HCT116 (cell line): Measurements from ENCODE around the gene DNAJC7. TPM values are rescaled to one million over a fixed set of nuclear protein-coding genes. Genes with fewer than 3 reads are reported as not detected.

Experiments
- ATAC-seq: fragments of 200-7000 bp; cut with Tn5 transposase; 2 replicates; pipeline ENCODE4 v1.9.1; 2020; ENCODE audit warnings: mild to moderate bottlenecking, moderate library complexity
- BruUV-seq: library from RNA; stranded (reverse); fragments of 400-500 nt; replicated peaks from 2 replicates; lab custom pipeline; 2021; lab: Mats Ljungman, UMichigan
- CTCF ChIA-PET: fragments of 300-600 bp; sonication (Branson Sonifier 250); formaldehyde crosslinking; loops from one replicate; lab custom pipeline; 2021; ENCODE audit warnings: antibody characterized with exemption; lab: Charles Lee
- POLR2A ChIA-PET: fragments of 300-600, 350-600 bp; sonication (Branson Sonifier 250); formaldehyde crosslinking; loops from one replicate; lab custom pipeline; 2021; ENCODE audit warnings: antibody characterized with exemption; lab: Charles Lee
- RAD21 ChIA-PET, 2 experiments: fragments of 300-600 bp; sonication (Branson Sonifier 250); formaldehyde crosslinking; loops; one replicate each; lab custom pipeline; 2023; ENCODE audit warnings: low total read pairs in 2 of 2; ENCODE audit not compliant: uncharacterized antibody in 2 of 2, unreplicated experiment in 2 of 2, low non-redundant PET in 1 of 2; lab: Charles Lee
- DNase-seq: peaks from one replicate; pipeline ENCODE4 v3.0.0-alpha.2; 2010; ENCODE audit warnings: low read depth, low spot score
- H2AFZ ChIP-seq: fragments of 200-600 bp; shearing (Covaris generic), sonication (generic); 2 replicates; pipeline ENCODE4 v1.6.1; 2017; ENCODE audit warnings: low read depth, mixed run types, mixed read lengths, antibody characterized with exemption, low read length; ENCODE audit not compliant: poor library complexity, severe bottlenecking
- H3K27ac ChIP-seq: 2 replicates; pipeline ENCODE4 v1.5.1; 2012; ENCODE audit warnings: low read depth, low read length
- H3K27me3 ChIP-seq: fragments of 200-600 bp; sonication (generic); 2 replicates; pipeline ENCODE4 v1.6.1; 2016; ENCODE audit warnings: mixed run types, low read length, mixed read lengths; ENCODE audit not compliant: insufficient read depth
- H3K36me3 ChIP-seq, 2 experiments: fragments of 200-500 bp in 1 of 2; fragments of 200-600 bp in 1 of 2; sonication (Bioruptor generic) in 1 of 2; sonication (generic) in 1 of 2; 2 replicates each; pipeline versions ENCODE4 v1.5.1 to v1.6.1; 2014 to 2016; ENCODE audit warnings: low read length in 2 of 2, inconsistent platforms in 1 of 2, mixed read lengths in 1 of 2, mixed run types in 1 of 2; ENCODE audit not compliant: insufficient read depth in 2 of 2, control insufficient read depth in 1 of 2
- H3K4me1 ChIP-seq, 2 experiments: fragments of 200-600 bp in 1 of 2; sonication (generic) in 1 of 2; 2 replicates each; pipeline versions ENCODE4 v1.5.1 to v1.6.1; 2012 to 2017; ENCODE audit warnings: low read length in 2 of 2, inconsistent platforms in 1 of 2, mild to moderate bottlenecking in 1 of 2, mixed read lengths in 1 of 2, mixed run types in 1 of 2, moderate library complexity in 1 of 2; ENCODE audit not compliant: insufficient read depth in 2 of 2, control insufficient read depth in 1 of 2
- H3K4me2 ChIP-seq: fragments of 200-600 bp; sonication (generic); 2 replicates; pipeline ENCODE4 v1.6.1; 2017; ENCODE audit warnings: mixed run types, low read length, mixed read lengths
- H3K4me3 ChIP-seq, 2 experiments: fragments of 200-600 bp in 1 of 2; sonication (generic) in 1 of 2; replicated peaks in 1 of 2; 2 replicates each; pipeline ENCODE4 v1.5.1; 2011 to 2016; ENCODE audit warnings: low read length in 2 of 2, control low read depth in 1 of 2, low read depth in 1 of 2, mild to moderate bottlenecking in 1 of 2, mixed read lengths in 1 of 2, mixed run types in 1 of 2
- H3K79me2 ChIP-seq: fragments of 200-600 bp; sonication (generic); 2 replicates; pipeline ENCODE4 v1.6.1; 2017; ENCODE audit warnings: mild to moderate bottlenecking, mixed run types, low read length, moderate library complexity, mixed read lengths; ENCODE audit not compliant: insufficient read depth
- H3K9ac ChIP-seq: fragments of 200-600 bp; sonication (generic); 2 replicates; pipeline ENCODE4 v1.6.1; 2016; ENCODE audit warnings: low read length, mixed read lengths
- H3K9me2 ChIP-seq: fragments of 200-600 bp; sonication (generic), shearing (Covaris generic); 2 replicates; pipeline ENCODE4 v1.6.1; 2017; ENCODE audit warnings: mixed run types, mild to moderate bottlenecking, moderate library complexity; ENCODE audit not compliant: insufficient read depth
- H3K9me3 ChIP-seq, 2 experiments: fragments of 200-500 bp in 1 of 2; fragments of 200-600 bp in 1 of 2; sonication (Bioruptor generic) in 1 of 2; sonication (generic) in 1 of 2; 2 replicates each; pipeline ENCODE4 v1.6.1; 2014 to 2017; ENCODE audit warnings: low read length in 2 of 2, mixed read lengths in 2 of 2, inconsistent platforms in 1 of 2, low read depth in 1 of 2, mild to moderate bottlenecking in 1 of 2, mixed run types in 1 of 2, moderate library complexity in 1 of 2; ENCODE audit not compliant: control insufficient read depth in 1 of 2, insufficient read depth in 1 of 2
- H4K20me1 ChIP-seq: fragments of 200-600 bp; sonication (generic), shearing (Covaris generic); 2 replicates; pipeline ENCODE4 v1.6.1; 2017; ENCODE audit warnings: mixed run types, mild to moderate bottlenecking, moderate library complexity; ENCODE audit not compliant: insufficient read depth
- ATF3 ChIP-seq: IDR thresholded peaks from 2 replicates; pipeline ENCODE4 v1.6.1; 2012
- CTCF ChIP-seq, 3 experiments: fragments of 200-600 bp in 1 of 3; sonication (generic) in 1 of 3; IDR thresholded peaks in 2 of 3; conservative IDR thresholded peaks in 1 of 3; 2 replicates each; pipeline ENCODE4 v1.5.1; 2012 to 2017; ENCODE audit warnings: low read depth in 2 of 3, low read length in 2 of 3, antibody characterized with exemption in 1 of 3, borderline replicate concordance in 1 of 3, control low read depth in 1 of 3, mild to moderate bottlenecking in 1 of 3, mixed read lengths in 1 of 3, mixed run types in 1 of 3, moderate library complexity in 1 of 3; ENCODE audit not compliant: insufficient read depth in 1 of 3
- ELF1 ChIP-seq: IDR thresholded peaks from 2 replicates; pipeline ENCODE4 v1.6.1; 2012; ENCODE audit warnings: low read depth, borderline replicate concordance
- FOSL1 ChIP-seq: IDR thresholded peaks from 2 replicates; pipeline ENCODE4 v1.6.1; 2012; ENCODE audit warnings: low read depth
- JUND ChIP-seq: IDR thresholded peaks from 2 replicates; pipeline ENCODE4 v1.6.1; 2012
- MAX ChIP-seq: IDR thresholded peaks from 2 replicates; pipeline ENCODE4 v1.6.1; 2012
- POLR2A ChIP-seq: IDR thresholded peaks from 2 replicates; pipeline ENCODE4 v1.7.0; 2011; ENCODE audit warnings: borderline replicate concordance; ENCODE audit not compliant: insufficient read depth, insufficient read length; ENCODE audit errors: extremely low read depth
- RAD21 ChIP-seq: IDR thresholded peaks from 2 replicates; pipeline ENCODE4 v1.6.1; 2012; ENCODE audit warnings: low read depth, mild to moderate bottlenecking
- REST ChIP-seq: IDR thresholded peaks from 2 replicates; pipeline ENCODE4 v1.6.1; 2012; ENCODE audit warnings: low read depth
- SIN3A ChIP-seq: IDR thresholded peaks from 2 replicates; pipeline ENCODE4 v1.6.1; 2012; ENCODE audit warnings: low read depth
- SP1 ChIP-seq: IDR thresholded peaks from 2 replicates; pipeline ENCODE4 v1.6.1; 2012; ENCODE audit warnings: low read depth
- SRF ChIP-seq: IDR thresholded peaks from 2 replicates; pipeline ENCODE4 v1.6.1; 2012; ENCODE audit warnings: low read depth
- TCF7L2 ChIP-seq: IDR thresholded peaks from 2 replicates; pipeline ENCODE4 v1.7.0; 2011; ENCODE audit warnings: borderline replicate concordance, inconsistent platforms; ENCODE audit not compliant: insufficient read depth, insufficient read length; ENCODE audit errors: extremely low read depth
- ZFX ChIP-seq: fragments of 450-650 bp; IDR thresholded peaks from 2 replicates; pipeline ENCODE4 v1.6.1; 2017
- ZNF274 ChIP-seq: fragments of 200-500 bp; sonication (Bioruptor generic); IDR thresholded peaks from 2 replicates; pipeline ENCODE4 v1.6.1; 2014; ENCODE audit warnings: mild to moderate bottlenecking, low read depth, low read length, inconsistent platforms
- intact Hi-C: fragments of 100-400 bp; cut with micrococcal nuclease; formaldehyde crosslinking; loops from 2 replicates; pipeline ENCODE4 v1.10.0; 2022
- total RNA-seq: library from RNA; stranded (reverse); gene quantifications from one replicate; pipeline ENCODE4 v1.2.1, GENCODE V29; 2021; ENCODE audit not compliant: unreplicated experiment

DNAJC7 gene
- total RNA-seq, 1 experiment from 2014 or later = 113 TPM

- Histone ChIP-seq H2AFZ (no peak overlapping the region), H4K20me1 (no peaks in the 10 kb centered on the region), H3K79me2 (peaks cover 51% of the 10 kb centered on the region)
- TF ChIP-seq RAD21 (no peak), POLR2A (no peak), ZFX (no peak), ELF1 (no peak), CTCF (IDR thresholded peaks at IDR 0.05 in 2 of 3, conservative IDR thresholded peaks at IDR 0.05 in 1 of 3; ENCODE audit: borderline replicate concordance in 1 of 3, insufficient read depth in 1 of 3, low read depth in 2 of 3, low read length in 2 of 3) (no peak), ATF3 (no peak), SRF (no peak), JUND (no peak), SP1 (no peak), ZNF274 (no peak), FOSL1 (no peak), MAX (no peak), SIN3A (no peak), TCF7L2 (no peak), REST (no peak)
- TF ChIP-seq, all 23 proteins: peak for 0
- ATAC-seq (no peak), DNase-seq (no peak)
- Histone ChIP-seq H3K27me3 (no peaks in the 10 kb centered on the region), H3K4me2 (no peak overlapping the region), H3K9me3 (no peaks in the 10 kb centered on the region), H3K9me2 (no peaks in the 10 kb centered on the region), H3K4me3 (no peak overlapping the region), H3K9ac (no peak overlapping the region), H3K27ac (no peak overlapping the region), H3K4me1 (peaks cover 16 to 36% of the 10 kb centered on the region in 2 experiments), H3K36me3 (peaks cover 6% of the 10 kb centered on the region in 2 experiments; a peak in 2 of 4 replicates)
- ChIA-PET POLR2A (interaction anchor here (2.3 kb wide), 1 partner anchor 53 kb away, joined by 17 read pairs; the partner anchor contains the start of gene CNP), RAD21 (interaction anchor here in 1 of 2 experiments (1.3 kb wide), 1 partner anchor 52 kb away, joined by 3 read pairs; the partner anchor contains the start of gene CNP), CTCF (interaction anchor here (1.0 to 4.0 kb wide), 5 partner anchors 10 to 84 kb away, joined by 3 to 16 read pairs (median 4); partner anchors contain the start of gene CNP)
- BruUV-seq = no TSS peak
- intact Hi-C loops = loop anchor here (5.0 kb wide), 1 partner anchor 52 kb away; the partner anchor contains the start of gene CNP
These were observed 1.7 kb upstream of the DNAJC7 start for GRCh38 chr17:42018988-42019387.
